SK-N-SH (cell line): ENCODE results near the gene PRLH. TPM values are rescaled to one million over a fixed set of nuclear protein-coding genes. Genes with fewer than 3 reads are reported as not detected.
"Not testable (repeated sequence)": the region's sequence is repeated elsewhere in the genome, so short reads cannot be mapped to it uniquely, and the experiment has no call there.

Source experiments
- CTCF ChIA-PET: fragments of 300-600, 350-600 bp; formaldehyde crosslinking; extraction: SDS; loops from one replicate; lab custom pipeline; 2021; lab: Yijun Ruan, JAX
- POLR2A ChIA-PET: fragments of 350-600 bp; sonication (Branson Sonifier 250); formaldehyde crosslinking; extraction: SDS; loops from one replicate; lab custom pipeline; 2020; ENCODE audit warnings: antibody characterized with exemption, inconsistent platforms; lab: Yijun Ruan, JAX
- DNase-seq: peaks from one replicate; pipeline ENCODE4 v3.0.0; 2012
- H2AFZ ChIP-seq: fragments of 200-600 bp; sonication (generic); 2 replicates; pipeline ENCODE4 v1.8.1; 2016; ENCODE audit warnings: antibody characterized with exemption, mild to moderate bottlenecking, low read depth
- H3F3A ChIP-seq: fragments of 200-600 bp; sonication (generic); replicated peaks from 2 replicates; pipeline ENCODE3; 2016; ENCODE audit warnings: antibody characterized with exemption, mild to moderate bottlenecking; ENCODE audit not compliant: insufficient read depth
- H3K27ac ChIP-seq, 2 experiments: fragments of 200-500 bp in 1 of 2; fragments of 200-600 bp in 1 of 2; sonication (Bioruptor generic) in 1 of 2; sonication (generic), shearing (Covaris generic) in 1 of 2; 2 replicates each; pipeline versions ENCODE4 v1.5.1 to v1.6.1; 2014 to 2016; ENCODE audit warnings: low read depth in 2 of 2, inconsistent platforms in 1 of 2, low read length in 1 of 2, mild to moderate bottlenecking in 1 of 2, mixed read lengths in 1 of 2
- H3K27me3 ChIP-seq: fragments of 200-600 bp; sonication (generic), shearing (Covaris generic); 2 replicates; pipeline ENCODE4 v1.6.1; 2016; ENCODE audit warnings: mixed run types; ENCODE audit not compliant: insufficient read depth
- H3K36me3 ChIP-seq, 2 experiments: fragments of 200-500 bp in 1 of 2; fragments of 200-600 bp in 1 of 2; sonication (Bioruptor generic) in 1 of 2; sonication (generic) in 1 of 2; replicated peaks in 1 of 2; 2 replicates each; pipeline versions ENCODE3 to v1.5.1; 2014 to 2016; ENCODE audit warnings: low read length in 1 of 2, mild to moderate bottlenecking in 1 of 2; ENCODE audit not compliant: insufficient read depth in 2 of 2, control insufficient read depth in 1 of 2
- H3K4me1 ChIP-seq, 2 experiments: fragments of 200-500 bp in 1 of 2; fragments of 200-600 bp in 1 of 2; sonication (Bioruptor generic) in 1 of 2; sonication (generic), shearing (Covaris generic) in 1 of 2; 2 replicates each; pipeline versions ENCODE4 v1.5.1 to v1.6.1; 2014 to 2016; ENCODE audit warnings: low read depth in 1 of 2, low read length in 1 of 2, mixed run types in 1 of 2; ENCODE audit not compliant: insufficient read depth in 2 of 2, control insufficient read depth in 1 of 2
- H3K4me2 ChIP-seq: fragments of 200-600 bp; sonication (generic), shearing (Covaris generic); 2 replicates; pipeline ENCODE4 v1.6.1; 2017; ENCODE audit warnings: mixed run types
- H3K4me3 ChIP-seq, 2 experiments: fragments of 200-500 bp in 1 of 2; fragments of 200-600 bp in 1 of 2; sonication (Bioruptor generic) in 1 of 2; sonication (generic), shearing (Covaris generic) in 1 of 2; 2 replicates each; pipeline versions ENCODE4 v1.5.1 to v1.8.1; 2014 to 2016; ENCODE audit warnings: low read depth in 2 of 2, inconsistent platforms in 1 of 2, low read length in 1 of 2, mild to moderate bottlenecking in 1 of 2, mixed read lengths in 1 of 2, moderate library complexity in 1 of 2
- H3K79me2 ChIP-seq: fragments of 200-600 bp; sonication (generic); 2 replicates; pipeline ENCODE4 v1.8.1; 2017; ENCODE audit warnings: mild to moderate bottlenecking; ENCODE audit not compliant: insufficient read depth
- H3K9ac ChIP-seq: fragments of 200-600 bp; sonication (generic); 2 replicates; pipeline ENCODE4 v1.6.1; 2017; ENCODE audit warnings: mixed run types
- H3K9me2 ChIP-seq: fragments of 200-600 bp; sonication (generic); 2 replicates; pipeline ENCODE4 v1.6.1; 2017; ENCODE audit warnings: mixed run types
- H3K9me3 ChIP-seq: fragments of 200-600 bp; sonication (generic); 2 replicates; pipeline ENCODE4 v1.6.1; 2017; ENCODE audit warnings: mixed run types, mild to moderate bottlenecking, moderate library complexity
- H4K20me1 ChIP-seq: fragments of 200-600 bp; sonication (generic); 2 replicates; pipeline ENCODE4 v1.6.1; 2017; ENCODE audit warnings: mild to moderate bottlenecking, mixed run types; ENCODE audit not compliant: insufficient read depth
- MXI1 ChIP-seq: IDR thresholded peaks from 2 replicates; pipeline ENCODE4 v1.6.1; 2012; ENCODE audit warnings: mild to moderate bottlenecking, low read depth, low read length, improper control_type of control experiment
- RAD21 ChIP-seq: IDR thresholded peaks from 2 replicates; pipeline ENCODE4 v1.6.1; 2012; ENCODE audit warnings: mild to moderate bottlenecking, low read length
- RCOR1 ChIP-seq: fragments of 150-350 bp; IDR thresholded peaks from 2 replicates; pipeline ENCODE4 v1.6.1; 2017; ENCODE audit warnings: antibody characterized with exemption, low read length
- SMC3 ChIP-seq: IDR thresholded peaks from 2 replicates; pipeline ENCODE4 v1.6.1; 2012; ENCODE audit warnings: low read depth, low read length, improper control_type of control experiment
- TAF1 ChIP-seq: IDR thresholded peaks from 2 replicates; pipeline ENCODE4 v1.6.1; 2012; ENCODE audit warnings: low read depth, mild to moderate bottlenecking, low read length, moderate library complexity, borderline replicate concordance
- WGBS: methylation state at CpG from one replicate; pipeline ENCODE4 v1.1.6; 2017; ENCODE audit warnings: low lambda C conversion rate; 5-methylcytosine and 5-hydroxymethylcytosine counted together
- polyA plus RNA-seq, 3 experiments: library from polyadenylated mRNA; depleted of rRNA; stranded (reverse); fragments of >200 nt; gene quantifications; 2 replicates each; pipeline ENCODE4 v1.2.3, GENCODE V29; 2012

Gene PRLH
- polyA plus RNA-seq, 1 of the 3 experiments (the other 2 are of a cell fraction): not detected

- H4K20me1 ChIP-seq, DNase-seq, H3K27ac ChIP-seq, H3K4me2 ChIP-seq, H3K9ac ChIP-seq, H3K79me2 ChIP-seq, H3K36me3 ChIP-seq, POLR2A ChIA-PET, H3K9me3 ChIP-seq, H3K27me3 ChIP-seq, H3K4me3 ChIP-seq, H3F3A ChIP-seq, H3K4me1 ChIP-seq, CTCF ChIA-PET, H3K9me2 ChIP-seq, H2AFZ ChIP-seq: not testable (repeated sequence)
- WGBS: 88% methylated on average over 4 of the region's 5 CpGs
Measured at GRCh38 chr2:237595829-237596519, 29.6 kb downstream of the PRLH start.

GRCh38 chr2:237596520-237597195 is 30.3 kb downstream of the PRLH start:
- Histone ChIP-seq H3K4me3 (no peak overlapping the region), H3K79me2 (no peaks in the 10 kb centered on the region), H4K20me1 (no peaks in the 10 kb centered on the region), H3K9me2 (no peaks in the 10 kb centered on the region), H3K36me3 (no peaks in the 10 kb centered on the region), H3K27me3 (no peaks in the 10 kb centered on the region), H3K9ac (no peak overlapping the region), H2AFZ (no peak overlapping the region), H3K4me2 (no peak overlapping the region), H3F3A (no peaks in the 10 kb centered on the region), H3K27ac (no peak overlapping the region), H3K4me1 (peaks cover 0 to 3% of the 10 kb centered on the region in 2 experiments; a peak in 1 of 4 replicates), H3K9me3 (no peaks in the 10 kb centered on the region)
- no peak for DNase-seq
- WGBS: 92% methylated on average over 8 of the region's 13 CpGs
- TF ChIP-seq RCOR1 (no peak), TAF1 (no peak), RAD21 (no peak), SMC3 (no peak)
- CTCF ChIA-PET: no interaction called here
- POLR2A ChIA-PET: no interaction called here

GRCh38 chr2:237597196-237598145 is 31.1 kb downstream of the PRLH start:
- no peaks in the 10 kb centered on the region for H3F3A ChIP-seq
- ChIA-PET CTCF (no interaction called here), POLR2A (no interaction called here)
- H4K20me1 ChIP-seq: no peaks in the 10 kb centered on the region
- H3K79me2 ChIP-seq: no peaks in the 10 kb centered on the region
- peaks cover 0 to 3% of the 10 kb centered on the region in 2 experiments; a peak in 1 of 4 replicates for H3K4me1 ChIP-seq
- H3K9ac ChIP-seq: no peak overlapping the region
- H3K27ac ChIP-seq: no peak overlapping the region
- H3K27me3 ChIP-seq: no peaks in the 10 kb centered on the region
- H3K36me3 ChIP-seq: no peaks in the 10 kb centered on the region
- 86% methylated on average over 29 of the region's 29 CpGs for WGBS
- DNase-seq: no peak
- H3K4me2 ChIP-seq: no peak overlapping the region
- no peak overlapping the region for H2AFZ ChIP-seq
- no peaks in the 10 kb centered on the region for H3K9me2 ChIP-seq
- H3K4me3 ChIP-seq: no peak overlapping the region
- TF ChIP-seq MXI1: no peak
- H3K9me3 ChIP-seq: no peaks in the 10 kb centered on the region
